GM23338 (cell line): ENCODE results near the gene SMAD3. TPM values are rescaled to one million over a fixed set of nuclear protein-coding genes. Genes with fewer than 3 reads are reported as not detected.

Experiments used
- ATAC-seq: fragments of 200-7000 bp; cut with Tn5 transposase; 3 replicates; pipeline ENCODE4 v1.9.1; 2020
- DNase-seq: peaks from one replicate; pipeline ENCODE4 v3.0.0-alpha.2; 2015; ENCODE audit warnings: low spot score
- H2AFZ ChIP-seq: fragments of 200-600 bp; sonication (generic); 2 replicates; pipeline ENCODE4 v1.8.0; 2016; ENCODE audit warnings: antibody characterized with exemption, mild to moderate bottlenecking, moderate library complexity
- H3F3A ChIP-seq: fragments of 200-600 bp; sonication (generic); replicated peaks from 2 replicates; pipeline ENCODE4 v1.8.0; 2017; ENCODE audit warnings: antibody characterized with exemption, mixed run types, low read depth
- H3K27ac ChIP-seq: fragments of 200-600 bp; sonication (generic); 2 replicates; pipeline ENCODE4 v1.6.1; 2016; ENCODE audit warnings: low read depth
- H3K27me3 ChIP-seq: fragments of 200-600 bp; sonication (generic); 2 replicates; pipeline ENCODE4 v1.8.0; 2016; ENCODE audit warnings: mild to moderate bottlenecking, mixed run types, moderate library complexity; ENCODE audit not compliant: insufficient read depth
- H3K36me3 ChIP-seq: fragments of 200-600 bp; sonication (generic); 2 replicates; pipeline ENCODE4 v1.8.0; 2016; ENCODE audit warnings: mild to moderate bottlenecking; ENCODE audit not compliant: insufficient read depth
- H3K4me1 ChIP-seq: fragments of 200-600 bp; sonication (generic); 2 replicates; pipeline ENCODE4 v1.8.0; 2016; ENCODE audit warnings: mild to moderate bottlenecking, moderate library complexity; ENCODE audit not compliant: insufficient read depth
- H3K4me2 ChIP-seq: fragments of 200-600 bp; sonication (generic); 2 replicates; pipeline ENCODE4 v1.7.1; 2017; ENCODE audit warnings: mixed run types
- H3K4me3 ChIP-seq: fragments of 200-600 bp; sonication (generic); 2 replicates; pipeline ENCODE4 v1.6.1; 2016; ENCODE audit warnings: mixed run types
- H3K79me2 ChIP-seq: fragments of 200-600 bp; sonication (generic); replicated peaks from 2 replicates; pipeline ENCODE4 v1.8.0; 2017; ENCODE audit warnings: mild to moderate bottlenecking; ENCODE audit not compliant: insufficient read depth
- H3K9me2 ChIP-seq: fragments of 200-600 bp; sonication (generic); 2 replicates; pipeline ENCODE4 v1.8.0; 2017; ENCODE audit not compliant: insufficient read depth
- H4K20me1 ChIP-seq: fragments of 200-600 bp; sonication (generic); replicated peaks from 2 replicates; pipeline ENCODE4 v1.8.0; 2017; ENCODE audit warnings: mild to moderate bottlenecking; ENCODE audit not compliant: insufficient read depth
- H3K27ac Mint-ChIP-seq: 2 replicates; pipeline ENCODE4 v1.8.0; 2020; ENCODE audit warnings: inconsistent platforms, mild to moderate bottlenecking, moderate library complexity, mixed read lengths
- H3K27me3 Mint-ChIP-seq: 3 replicates; pipeline ENCODE4 v1.8.0; 2022; ENCODE audit warnings: low read depth, mild to moderate bottlenecking, moderate library complexity, mixed read lengths, inconsistent platforms; ENCODE audit not compliant: insufficient read depth, poor library complexity
- H3K36me3 Mint-ChIP-seq: 3 replicates; pipeline ENCODE4 v1.8.0; 2021; ENCODE audit warnings: low read depth, mild to moderate bottlenecking, inconsistent platforms, moderate library complexity, mixed read lengths
- H3K4me1 Mint-ChIP-seq: 3 replicates; pipeline ENCODE4 v1.8.0; 2020; ENCODE audit warnings: mild to moderate bottlenecking, inconsistent platforms, mixed read lengths
- H3K4me3 Mint-ChIP-seq: 3 replicates; pipeline ENCODE4 v1.8.0; 2021; ENCODE audit warnings: moderate library complexity, mild to moderate bottlenecking, inconsistent platforms, mixed read lengths
- H3K9me3 Mint-ChIP-seq: 3 replicates; pipeline ENCODE4 v1.8.0; 2020; ENCODE audit warnings: moderate library complexity, mild to moderate bottlenecking, inconsistent platforms, mixed read lengths
- CREB1 ChIP-seq: fragments of 250-450 bp; sonication (Bioruptor Pico); IDR thresholded peaks from 2 replicates; pipeline ENCODE4 v1.5.0; 2020; ENCODE audit warnings: low read depth, mild to moderate bottlenecking, moderate library complexity
- ETS1 ChIP-seq: IDR thresholded peaks from 2 replicates; pipeline ENCODE4 v1.6.1; 2016; ENCODE audit warnings: antibody characterized with exemption
- POLR2AphosphoS5 ChIP-seq: IDR thresholded peaks from 2 replicates; pipeline ENCODE4 v1.6.1; 2016; ENCODE audit warnings: antibody characterized with exemption, low read depth
- ZNF331 ChIP-seq: fragments of 250-450 bp; sonication (Bioruptor Pico); IDR thresholded peaks from 2 replicates; pipeline ENCODE4 v1.5.0; 2020; ENCODE audit warnings: low read depth, mild to moderate bottlenecking, moderate library complexity
- ZNF462 ChIP-seq: fragments of 250-450 bp; sonication (Bioruptor Pico); IDR thresholded peaks from 2 replicates; pipeline ENCODE4 v1.5.0; 2020; ENCODE audit warnings: mild to moderate bottlenecking, moderate library complexity
- polyA plus RNA-seq: library from polyadenylated mRNA; unstranded; fragments of >200 nt; fragmentation: Nextera tagmentation; extraction: Ambion mirVana; gene quantifications from 2 replicates; pipeline ENCODE4 v1.2.1, GENCODE V29; 2016
- total RNA-seq: library from RNA; depleted of rRNA; stranded (reverse); fragments of >200 nt; shearing (Covaris generic); gene quantifications from 2 replicates; pipeline ENCODE4 v1.2.3, GENCODE V29; 2014
- TF ChIP-seq, protein P1 (sequence below): IDR thresholded peaks from one replicate; pipeline ENCODE4 v1.6.1; 2018; ENCODE audit warnings: antibody characterized with exemption; ENCODE audit not compliant: unreplicated experiment

The SMAD3 gene
- total and polyA plus RNA-seq, 2 experiments from 2014 or later = 4.9 to 11.6 TPM

- H3K4me2 ChIP-seq = no peak overlapping the region
- no peaks in the 10 kb centered on the region; the same call in 1 of the 2 replicates for H3K9me2 ChIP-seq
- no peak overlapping the region for H2AFZ ChIP-seq
- H3K4me1 ChIP-seq = peaks cover 32% of the 10 kb centered on the region
- no peaks in the 10 kb centered on the region for H3K36me3 Mint-ChIP-seq
- H3K4me3 Mint-ChIP-seq = no peak overlapping the region
- no peak overlapping the region for H3K4me3 ChIP-seq
- H3K9me3 Mint-ChIP-seq = no peaks in the 10 kb centered on the region
- no peaks in the 10 kb centered on the region; the same call in 1 of the 2 replicates for H3F3A ChIP-seq
- H3K27me3 Mint-ChIP-seq = no peaks in the 10 kb centered on the region
- DNase-seq (no peak), ATAC-seq (no peak)
- TF ChIP-seq ZNF331 (CRISPR knock-in tag) = no peak
- TF ChIP-seq, protein P1, sequence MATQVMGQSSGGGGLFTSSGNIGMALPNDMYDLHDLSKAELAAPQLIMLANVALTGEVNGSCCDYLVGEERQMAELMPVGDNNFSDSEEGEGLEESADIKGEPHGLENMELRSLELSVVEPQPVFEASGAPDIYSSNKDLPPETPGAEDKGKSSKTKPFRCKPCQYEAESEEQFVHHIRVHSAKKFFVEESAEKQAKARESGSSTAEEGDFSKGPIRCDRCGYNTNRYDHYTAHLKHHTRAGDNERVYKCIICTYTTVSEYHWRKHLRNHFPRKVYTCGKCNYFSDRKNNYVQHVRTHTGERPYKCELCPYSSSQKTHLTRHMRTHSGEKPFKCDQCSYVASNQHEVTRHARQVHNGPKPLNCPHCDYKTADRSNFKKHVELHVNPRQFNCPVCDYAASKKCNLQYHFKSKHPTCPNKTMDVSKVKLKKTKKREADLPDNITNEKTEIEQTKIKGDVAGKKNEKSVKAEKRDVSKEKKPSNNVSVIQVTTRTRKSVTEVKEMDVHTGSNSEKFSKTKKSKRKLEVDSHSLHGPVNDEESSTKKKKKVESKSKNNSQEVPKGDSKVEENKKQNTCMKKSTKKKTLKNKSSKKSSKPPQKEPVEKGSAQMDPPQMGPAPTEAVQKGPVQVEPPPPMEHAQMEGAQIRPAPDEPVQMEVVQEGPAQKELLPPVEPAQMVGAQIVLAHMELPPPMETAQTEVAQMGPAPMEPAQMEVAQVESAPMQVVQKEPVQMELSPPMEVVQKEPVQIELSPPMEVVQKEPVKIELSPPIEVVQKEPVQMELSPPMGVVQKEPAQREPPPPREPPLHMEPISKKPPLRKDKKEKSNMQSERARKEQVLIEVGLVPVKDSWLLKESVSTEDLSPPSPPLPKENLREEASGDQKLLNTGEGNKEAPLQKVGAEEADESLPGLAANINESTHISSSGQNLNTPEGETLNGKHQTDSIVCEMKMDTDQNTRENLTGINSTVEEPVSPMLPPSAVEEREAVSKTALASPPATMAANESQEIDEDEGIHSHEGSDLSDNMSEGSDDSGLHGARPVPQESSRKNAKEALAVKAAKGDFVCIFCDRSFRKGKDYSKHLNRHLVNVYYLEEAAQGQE = no peak
- TF ChIP-seq POLR2AphosphoS5 = no peak
- no peak overlapping the region for H3K27ac Mint-ChIP-seq
- no peaks in the 10 kb centered on the region for H3K27me3 ChIP-seq
- no peaks in the 10 kb centered on the region; the same call in 1 of the 2 replicates for H3K79me2 ChIP-seq
- H3K27ac ChIP-seq = peak overlapping the region; percentile 60; the same call in 1 of the 2 replicates
- no peaks in the 10 kb centered on the region for H3K36me3 ChIP-seq
- H3K4me1 Mint-ChIP-seq = peaks cover 57% of the 10 kb centered on the region
- H4K20me1 ChIP-seq = no peaks in the 10 kb centered on the region; the same call in 1 of the 2 replicates
Observed at GRCh38 chr15:67133738-67134066, 68.3 kb downstream of the SMAD3 start.

DNA sequence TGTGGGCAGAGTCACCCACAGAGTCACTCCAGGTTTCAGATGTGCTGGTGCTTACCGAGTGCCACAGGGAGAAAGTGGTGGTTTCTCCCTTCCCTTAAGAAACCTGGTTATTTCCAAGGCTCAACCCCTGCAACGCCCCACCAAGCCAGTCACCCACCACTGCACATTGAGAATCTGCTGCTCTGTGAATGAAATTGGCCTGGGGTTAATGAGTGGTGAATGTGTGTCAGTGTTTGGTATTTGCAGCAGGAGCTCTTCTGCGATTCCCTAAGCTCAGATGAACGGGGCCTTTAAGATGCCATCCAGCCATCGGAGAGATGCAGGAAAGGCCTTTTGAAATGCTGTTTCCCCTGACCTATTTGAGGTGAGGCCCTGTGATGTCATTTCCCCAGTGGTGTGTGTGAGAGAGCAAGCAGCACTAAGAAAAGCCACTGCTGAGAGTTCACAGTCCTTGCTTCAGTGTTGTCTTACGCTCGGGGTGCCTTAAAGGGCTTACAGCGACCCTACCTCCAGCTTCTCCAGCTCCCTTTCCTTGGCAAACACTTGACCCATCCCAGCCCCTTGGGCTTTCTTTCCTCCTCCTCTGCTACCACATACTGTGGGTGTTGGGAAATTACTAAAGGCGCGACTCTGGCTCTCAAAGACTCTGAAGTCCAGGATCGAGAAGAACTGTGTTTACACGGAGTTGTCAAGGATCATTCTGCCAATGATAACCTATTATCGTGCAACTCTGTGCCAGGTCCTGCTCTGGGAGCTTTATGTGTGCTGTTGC, 68.9 kb downstream of the SMAD3 start:
- no peaks in the 10 kb centered on the region for H3K27me3 ChIP-seq
- no peaks in the 10 kb centered on the region; the same call in 1 of the 2 replicates for H3F3A ChIP-seq
- no peak overlapping the region for H3K4me2 ChIP-seq
- peaks cover 63% of the 10 kb centered on the region for H3K4me1 Mint-ChIP-seq
- ATAC-seq (peak; percentile 45), DNase-seq (peak; percentile 44)
- no peaks in the 10 kb centered on the region for H3K27me3 Mint-ChIP-seq
- peak overlapping the region; percentile 60 for H3K27ac ChIP-seq
- no peaks in the 10 kb centered on the region; the same call in 1 of the 2 replicates for H4K20me1 ChIP-seq
- no peaks in the 10 kb centered on the region for H3K9me3 Mint-ChIP-seq
- H3K4me1 ChIP-seq = peaks cover 37% of the 10 kb centered on the region
- no peak overlapping the region for H3K4me3 Mint-ChIP-seq
- peak overlapping the region; percentile 86 for H3K27ac Mint-ChIP-seq
- H3K36me3 Mint-ChIP-seq = no peaks in the 10 kb centered on the region
- no peaks in the 10 kb centered on the region; the same call in 1 of the 2 replicates for H3K9me2 ChIP-seq
- H3K36me3 ChIP-seq = no peaks in the 10 kb centered on the region
- TF ChIP-seq ETS1 (no peak), CREB1 (CRISPR knock-in tag) (0 out of 2 replicates have a peak, but pooled peaks have one; percentile 13), ZNF462 (CRISPR knock-in tag) (no peak)
- H3K4me3 ChIP-seq = no peak overlapping the region
- peaks cover 1% of the 10 kb centered on the region for H3K79me2 ChIP-seq
- H2AFZ ChIP-seq = no peak overlapping the region
